Measurements from ENCODE around the gene FKBP5. TPM values are rescaled to one million over a fixed set of nuclear protein-coding genes. Genes with fewer than 3 reads are reported as not detected.

FKBP5 gene
- total and polyA plus RNA-seq, 2 experiments from 2014 or later, result 73.6 to 254 TPM

DNA sequence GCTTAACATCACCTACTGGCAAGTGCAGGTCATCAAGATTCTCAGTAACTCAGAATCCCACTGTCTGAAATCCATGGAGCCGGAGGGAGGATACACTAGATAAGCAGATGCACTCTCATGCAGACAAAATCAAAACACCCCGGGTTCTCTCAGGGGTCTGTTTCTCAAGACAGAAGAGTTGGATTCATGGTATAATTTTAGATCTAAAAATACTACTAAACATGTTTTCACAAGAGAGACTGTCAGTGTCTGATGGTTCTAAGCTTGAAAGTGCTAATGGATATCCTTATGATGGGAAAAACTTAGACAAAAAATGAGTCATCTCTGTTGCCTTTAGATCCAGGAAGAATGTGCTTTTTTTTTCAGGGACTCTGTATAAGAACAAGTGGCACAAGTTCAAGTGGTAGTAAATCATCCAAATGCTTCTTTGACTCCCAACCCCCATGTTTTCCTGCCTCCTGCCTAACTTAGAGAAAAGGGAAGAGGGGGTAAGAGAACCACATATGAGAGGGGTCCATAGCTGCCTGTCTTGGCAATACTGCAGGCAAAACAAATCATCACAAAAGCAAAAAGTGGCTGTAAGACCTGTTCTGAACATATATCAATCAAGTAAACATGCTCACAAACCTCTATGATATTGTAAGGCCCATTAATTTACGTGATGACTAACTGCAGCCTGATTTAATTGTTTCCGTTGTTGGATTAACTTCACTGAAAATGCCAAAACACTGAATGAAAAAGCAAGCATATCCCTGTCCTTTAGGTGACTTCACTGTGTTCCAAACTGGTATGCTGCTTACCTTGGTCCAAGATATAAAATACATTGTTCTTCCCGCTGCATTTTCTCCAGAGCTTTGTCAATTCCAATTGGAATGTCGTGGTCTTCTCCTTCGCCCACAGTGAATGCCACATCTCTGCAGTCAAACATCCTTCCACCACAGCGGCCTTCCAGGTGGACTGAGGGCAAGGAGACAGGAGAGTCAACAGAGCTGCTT is 92.0 kb downstream of the FKBP5 start:
- DNase-seq (ENCODE audit: low spot score), result peak; percentile 50

DNA sequence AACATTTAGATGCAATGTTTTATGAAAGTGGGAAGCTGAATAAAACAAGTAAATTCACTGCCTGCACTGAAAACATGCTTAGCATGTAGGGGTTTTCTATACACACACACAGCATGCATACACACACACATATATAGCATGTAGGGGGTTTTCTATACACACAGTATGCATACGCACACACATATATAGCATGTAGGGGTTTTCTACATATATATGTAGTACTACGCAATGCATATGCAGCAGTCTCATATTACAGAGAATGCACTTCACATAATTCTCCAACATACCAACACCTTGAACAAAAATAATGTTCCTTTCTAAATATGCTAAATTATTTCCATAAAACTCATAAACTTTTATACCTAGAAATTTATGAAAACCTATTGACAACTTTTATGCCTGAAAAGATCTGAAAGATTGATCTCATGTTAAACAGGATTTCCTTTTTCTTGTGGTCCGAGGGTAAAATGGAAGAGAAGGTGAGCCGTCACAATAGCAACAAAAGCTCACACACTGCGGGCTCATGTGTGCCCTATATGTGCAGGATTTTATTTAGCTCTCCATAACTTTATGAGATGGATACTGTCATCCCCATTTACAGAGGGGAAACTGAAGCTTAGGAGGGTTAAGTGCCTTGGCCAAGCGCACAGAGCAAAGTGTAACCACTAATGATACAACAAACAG is 94.1 kb downstream of the FKBP5 start:
- Histone ChIP-seq H2AFZ (no peak overlapping the region), H3K27me3 (no peaks in the 10 kb centered on the region), H3K9me3 (ENCODE audit: low read depth) (no peaks in the 10 kb centered on the region), H3K4me2 (no peak overlapping the region), H3K4me3 (no peak overlapping the region), H3K79me2 (no peaks in the 10 kb centered on the region), H3K9me2 (replicated peaks; ENCODE audit: insufficient read depth) (no peaks in the 10 kb centered on the region), H4K20me1 (ENCODE audit: insufficient read depth, poor library complexity, severe bottlenecking) (no peaks in the 10 kb centered on the region), H3K36me3 (replicated peaks; ENCODE audit: insufficient read depth, low read depth) (no peaks in the 10 kb centered on the region), H3K4me1 (ENCODE audit: insufficient read depth) (peaks cover 11% of the 10 kb centered on the region), H3K27ac (no peak overlapping the region)
- DNase-seq (ENCODE audit: low spot score), result no peak
- 93% methylated on average over 6 of the region's 6 CpGs for WGBS (ENCODE audit: low lambda C conversion rate, missing lambda C conversion rate)
- TF ChIP-seq EZH2phosphoT487 (IDR thresholded peaks at IDR 0.05; ENCODE audit: low read depth, severe bottlenecking, unreplicated experiment) (no peak), EZH2 (IDR thresholded peaks at IDR 0.05; ENCODE audit: borderline replicate concordance) (no peak)
- TF ChIP-seq, protein P1, sequence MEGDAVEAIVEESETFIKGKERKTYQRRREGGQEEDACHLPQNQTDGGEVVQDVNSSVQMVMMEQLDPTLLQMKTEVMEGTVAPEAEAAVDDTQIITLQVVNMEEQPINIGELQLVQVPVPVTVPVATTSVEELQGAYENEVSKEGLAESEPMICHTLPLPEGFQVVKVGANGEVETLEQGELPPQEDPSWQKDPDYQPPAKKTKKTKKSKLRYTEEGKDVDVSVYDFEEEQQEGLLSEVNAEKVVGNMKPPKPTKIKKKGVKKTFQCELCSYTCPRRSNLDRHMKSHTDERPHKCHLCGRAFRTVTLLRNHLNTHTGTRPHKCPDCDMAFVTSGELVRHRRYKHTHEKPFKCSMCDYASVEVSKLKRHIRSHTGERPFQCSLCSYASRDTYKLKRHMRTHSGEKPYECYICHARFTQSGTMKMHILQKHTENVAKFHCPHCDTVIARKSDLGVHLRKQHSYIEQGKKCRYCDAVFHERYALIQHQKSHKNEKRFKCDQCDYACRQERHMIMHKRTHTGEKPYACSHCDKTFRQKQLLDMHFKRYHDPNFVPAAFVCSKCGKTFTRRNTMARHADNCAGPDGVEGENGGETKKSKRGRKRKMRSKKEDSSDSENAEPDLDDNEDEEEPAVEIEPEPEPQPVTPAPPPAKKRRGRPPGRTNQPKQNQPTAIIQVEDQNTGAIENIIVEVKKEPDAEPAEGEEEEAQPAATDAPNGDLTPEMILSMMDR (IDR thresholded peaks at IDR 0.05; ENCODE audit: poor library complexity), result no peak

More for the DNA sequence above, 92.0 kb downstream of the FKBP5 start:
- no peaks in the 10 kb centered on the region for H3K36me3 ChIP-seq (replicated peaks; ENCODE audit: insufficient read depth, low read depth)
- H3K4me3 ChIP-seq, result no peak overlapping the region
- no peaks in the 10 kb centered on the region for H4K20me1 ChIP-seq (ENCODE audit: insufficient read depth, poor library complexity, severe bottlenecking)
- no peaks in the 10 kb centered on the region for H3K27me3 ChIP-seq
- H3K9me3 ChIP-seq (ENCODE audit: low read depth), result no peaks in the 10 kb centered on the region
- H3K4me1 ChIP-seq (ENCODE audit: insufficient read depth), result peaks cover 29% of the 10 kb centered on the region
- H3K4me2 ChIP-seq, result no peak overlapping the region
- peak overlapping the region; percentile 61 for H3K27ac ChIP-seq
- no peak overlapping the region for H2AFZ ChIP-seq
- H3K9me2 ChIP-seq (replicated peaks; ENCODE audit: insufficient read depth), result no peaks in the 10 kb centered on the region
- TF ChIP-seq EZH2 (IDR thresholded peaks at IDR 0.05; ENCODE audit: borderline replicate concordance) (no peak), EZH2phosphoT487 (IDR thresholded peaks at IDR 0.05; ENCODE audit: low read depth, severe bottlenecking, unreplicated experiment) (no peak)
- TF ChIP-seq, protein P1 (IDR thresholded peaks at IDR 0.05; ENCODE audit: poor library complexity), result no peak
- no peaks in the 10 kb centered on the region for H3K79me2 ChIP-seq
- WGBS (ENCODE audit: low lambda C conversion rate, missing lambda C conversion rate), result 80% methylated on average over 8 of the region's 8 CpGs

DNA sequence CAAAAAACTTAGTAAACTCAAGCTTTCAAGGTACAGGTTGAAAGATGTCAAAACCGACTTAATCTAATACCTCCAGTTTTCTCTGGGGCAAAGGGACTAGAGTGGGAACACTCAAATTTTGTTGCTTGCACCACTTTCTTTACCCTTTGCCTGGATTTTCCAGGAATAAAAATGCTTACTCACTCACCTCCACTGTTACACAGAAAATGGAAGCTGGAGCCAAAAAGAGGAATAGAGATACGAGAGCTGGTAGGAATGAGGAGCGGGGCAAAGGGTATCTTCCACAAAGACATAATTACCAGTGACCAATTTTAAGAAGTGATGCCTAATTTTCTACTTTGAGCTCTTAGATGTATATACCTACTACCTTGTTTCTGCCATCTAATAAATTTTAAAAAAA is 96.5 kb downstream of the FKBP5 start:
- DNase-seq (ENCODE audit: low spot score), result no peak
- Histone ChIP-seq H3K4me2 (no peak overlapping the region), H3K27ac (no peak overlapping the region), H3K27me3 (no peaks in the 10 kb centered on the region), H3K9me2 (replicated peaks; ENCODE audit: insufficient read depth) (no peaks in the 10 kb centered on the region), H2AFZ (no peak overlapping the region), H4K20me1 (ENCODE audit: insufficient read depth, poor library complexity, severe bottlenecking) (no peaks in the 10 kb centered on the region), H3K4me1 (ENCODE audit: insufficient read depth) (peaks cover 10% of the 10 kb centered on the region), H3K4me3 (no peak overlapping the region), H3K9me3 (ENCODE audit: low read depth) (no peaks in the 10 kb centered on the region), H3K36me3 (replicated peaks; ENCODE audit: insufficient read depth, low read depth) (no peaks in the 10 kb centered on the region), H3K79me2 (no peaks in the 10 kb centered on the region)
- TF ChIP-seq, protein P1 (IDR thresholded peaks at IDR 0.05; ENCODE audit: poor library complexity), result no peak
- 96% methylated on average over 3 of the region's 3 CpGs for WGBS (ENCODE audit: low lambda C conversion rate, missing lambda C conversion rate)
